HG03045 (cell line): ENCODE data around the gene C1orf198.

Experiments used
- ATAC-seq: cut with Tn5 transposase; IDR thresholded peaks from one replicate; pipeline ENCODE4 v1.9.1; 2021; ENCODE audit warnings: mild to moderate bottlenecking, moderate library complexity; ENCODE audit not compliant: unreplicated experiment

C1orf198 gene

DNA sequence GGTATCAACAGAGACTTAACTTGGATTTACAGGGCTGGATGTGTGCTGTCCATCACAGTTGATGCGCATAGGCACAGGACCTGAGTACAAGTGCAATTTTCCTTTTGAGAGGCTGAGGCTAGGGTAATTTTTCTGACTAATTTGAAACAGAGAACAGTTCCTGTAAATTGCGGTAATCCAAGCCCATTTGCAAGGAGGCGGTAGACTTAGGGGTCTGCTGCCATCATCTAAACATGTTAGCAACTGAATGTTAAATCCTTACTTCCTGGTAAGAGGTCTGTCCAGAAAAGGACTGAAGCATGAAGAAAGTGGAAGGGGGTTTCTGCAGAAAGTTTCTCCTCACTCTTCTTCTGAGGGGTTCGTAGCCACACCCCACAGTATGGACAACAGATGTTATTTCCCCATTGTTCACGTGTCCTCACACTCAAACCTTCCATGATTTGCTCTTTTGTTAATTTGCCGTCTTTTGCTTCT is 23.7 kb upstream of the C1orf198 start:
- peak; percentile 64 for ATAC-seq

DNA sequence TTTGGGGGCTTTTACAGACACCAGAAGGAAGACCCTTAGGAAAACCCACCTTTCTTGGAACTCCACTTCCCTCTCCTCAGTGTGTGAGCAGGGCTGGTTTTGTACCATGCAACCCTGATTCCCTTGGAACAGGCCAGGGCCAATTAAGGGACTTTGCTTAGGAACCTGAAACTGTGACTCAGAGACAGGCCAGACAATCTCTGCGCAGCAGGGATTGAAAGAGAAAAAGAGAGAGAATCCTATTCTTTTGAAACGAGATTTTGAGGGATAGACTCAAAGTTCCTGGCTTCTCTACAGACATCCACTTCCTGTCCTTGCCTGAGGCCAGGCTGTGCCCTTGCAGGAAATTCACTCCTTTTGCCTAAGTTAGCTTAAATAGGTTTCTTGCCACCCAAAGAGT is 23.1 kb upstream of the C1orf198 start:
- ATAC-seq = no peak

DNA sequence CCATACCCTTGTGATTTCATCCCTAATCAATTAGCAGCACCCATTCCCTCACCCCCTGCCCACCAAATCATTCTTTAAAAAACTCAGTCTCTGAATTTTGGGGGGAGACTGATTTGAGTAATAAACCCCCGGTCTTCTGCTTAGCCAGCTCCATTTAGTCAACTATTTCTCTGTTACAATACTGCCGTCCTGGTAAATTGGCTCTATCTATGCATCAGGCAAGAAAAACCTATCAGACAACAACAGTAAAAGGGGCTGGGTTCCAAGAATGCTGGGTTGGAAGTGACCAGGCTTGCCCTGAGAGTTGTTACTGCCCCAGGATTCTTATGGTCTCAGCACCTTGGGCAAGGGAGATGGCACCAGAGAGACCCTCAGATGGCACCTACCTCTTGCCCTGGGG is 16.3 kb upstream of the C1orf198 start:
- ATAC-seq = no peak

DNA sequence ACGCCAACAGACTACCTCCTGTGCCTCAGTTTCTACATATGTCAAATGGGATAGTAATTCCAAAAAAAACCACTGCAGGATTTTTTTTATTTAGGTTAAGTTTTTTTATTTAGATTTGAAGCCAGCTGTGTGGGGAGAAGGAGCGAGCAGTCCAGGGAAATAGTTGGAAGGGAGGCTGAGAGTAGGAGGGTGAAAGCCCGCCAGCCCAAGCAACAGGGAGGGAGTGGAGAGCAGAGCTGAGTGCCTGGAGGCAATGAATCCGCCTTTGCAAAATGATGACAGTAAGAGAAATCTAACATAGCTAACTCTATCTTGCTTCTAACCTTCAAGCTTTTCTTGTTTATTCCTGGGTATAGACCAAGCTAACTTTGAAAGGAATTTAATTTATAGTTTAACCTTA is 15.6 kb upstream of the C1orf198 start:
- ATAC-seq = no peak

DNA sequence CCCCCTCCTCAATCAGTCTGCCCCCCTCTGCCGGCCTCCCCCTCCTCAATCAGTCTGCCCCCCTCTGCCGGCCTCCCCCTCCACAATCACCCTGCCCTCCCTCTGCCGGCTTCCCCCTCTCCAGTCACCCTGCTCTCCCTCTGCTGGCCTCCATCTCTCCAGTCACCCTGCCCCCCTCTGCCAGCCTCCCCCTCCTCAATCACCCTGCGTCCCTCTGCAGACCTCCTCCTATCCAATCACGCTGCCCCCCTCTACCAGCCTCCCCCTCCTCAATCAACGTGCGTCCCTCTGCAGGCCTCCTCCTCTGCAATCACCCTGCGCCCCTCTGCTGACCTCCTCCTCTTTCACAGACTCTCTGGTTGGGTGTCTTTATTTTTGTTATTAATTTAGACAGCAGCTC is 11.5 kb upstream of the C1orf198 start:
- no peak for ATAC-seq

DNA sequence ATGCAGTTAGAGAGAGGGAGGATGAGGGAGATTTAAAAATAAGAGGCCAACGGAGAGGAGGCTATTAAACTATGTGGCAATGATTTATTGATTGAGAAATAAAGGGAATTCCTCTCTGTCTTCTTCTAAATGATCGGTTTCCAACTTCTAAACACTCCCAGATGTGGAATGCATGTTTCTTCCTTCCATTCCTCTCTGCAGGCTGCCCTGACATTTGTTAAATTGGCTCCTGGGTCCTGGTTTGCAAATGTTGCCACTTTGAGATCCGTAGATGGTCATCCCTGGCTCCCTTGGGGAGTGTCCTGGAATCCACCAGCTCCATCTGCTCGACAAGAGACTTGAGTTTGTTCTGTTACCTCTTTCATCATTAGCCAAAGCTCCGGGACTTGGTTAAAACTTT is 10.3 kb upstream of the C1orf198 start:
- ATAC-seq = no peak

DNA sequence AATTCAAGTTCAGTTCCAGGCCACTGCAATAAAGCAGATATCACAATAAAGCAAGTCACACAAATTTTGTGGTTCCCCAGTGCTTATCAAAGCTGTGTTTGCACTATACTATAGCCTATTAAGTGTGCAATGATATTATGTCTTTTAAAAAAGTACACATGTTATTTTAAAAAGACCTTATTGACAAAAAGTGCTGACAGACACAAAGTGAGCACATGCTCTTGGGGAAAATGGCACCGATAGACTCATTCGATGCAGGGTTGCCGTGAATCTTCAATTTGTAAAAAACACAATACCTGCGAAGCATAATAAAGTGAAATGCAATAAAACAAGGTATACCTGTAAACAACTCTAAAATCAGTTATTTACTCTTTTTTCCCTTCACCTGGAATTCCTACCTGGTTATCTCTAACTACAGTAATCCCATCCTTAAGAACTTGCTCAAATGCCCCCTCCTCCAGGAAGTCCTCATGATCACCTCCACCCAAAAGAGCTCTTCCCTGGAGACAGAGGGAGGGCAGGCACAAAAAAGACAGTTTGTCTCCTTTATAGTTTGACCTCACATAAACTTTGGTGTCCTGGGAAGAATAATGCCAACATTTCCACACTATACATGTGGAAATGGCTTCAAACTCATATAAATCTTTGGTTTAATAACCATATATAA is 9.7 kb upstream of the C1orf198 start:
- no peak for ATAC-seq

DNA sequence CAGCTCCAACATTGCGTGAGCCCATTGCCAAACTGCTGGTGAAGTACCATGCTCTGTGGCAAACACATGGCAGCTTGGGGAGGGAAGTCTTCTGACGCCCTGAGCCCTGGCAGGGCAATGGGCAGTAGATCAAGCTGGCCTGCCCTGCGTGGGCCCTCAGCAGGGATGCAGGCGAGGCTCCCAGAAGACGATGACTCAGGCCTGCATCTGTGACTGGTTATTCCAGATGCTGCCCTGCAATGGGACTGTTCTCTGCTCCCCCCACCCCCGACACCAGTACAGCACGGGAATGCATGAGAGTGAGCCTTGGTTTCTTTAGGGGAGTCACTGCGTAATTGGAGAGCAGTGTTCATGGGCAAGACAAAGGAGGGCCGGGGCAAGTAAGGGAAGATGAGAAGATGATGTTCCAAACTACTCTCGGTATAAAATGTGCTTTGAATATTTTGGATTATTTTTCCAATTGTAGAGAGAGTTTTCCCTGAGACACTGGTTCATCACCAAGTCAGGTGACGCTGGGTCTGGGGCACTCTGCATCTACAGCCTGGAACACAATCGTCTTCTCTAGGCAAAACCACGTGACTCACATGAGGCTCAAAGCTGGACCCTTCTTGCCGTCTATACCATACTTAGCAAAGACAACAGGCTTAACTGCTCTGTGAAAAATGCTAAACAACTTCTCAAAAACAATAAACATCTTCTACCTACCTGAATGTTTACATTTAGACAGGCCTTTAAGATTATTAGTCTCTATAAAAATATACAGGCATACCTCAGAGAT is 9.0 kb upstream of the C1orf198 start:
- no peak for ATAC-seq

DNA sequence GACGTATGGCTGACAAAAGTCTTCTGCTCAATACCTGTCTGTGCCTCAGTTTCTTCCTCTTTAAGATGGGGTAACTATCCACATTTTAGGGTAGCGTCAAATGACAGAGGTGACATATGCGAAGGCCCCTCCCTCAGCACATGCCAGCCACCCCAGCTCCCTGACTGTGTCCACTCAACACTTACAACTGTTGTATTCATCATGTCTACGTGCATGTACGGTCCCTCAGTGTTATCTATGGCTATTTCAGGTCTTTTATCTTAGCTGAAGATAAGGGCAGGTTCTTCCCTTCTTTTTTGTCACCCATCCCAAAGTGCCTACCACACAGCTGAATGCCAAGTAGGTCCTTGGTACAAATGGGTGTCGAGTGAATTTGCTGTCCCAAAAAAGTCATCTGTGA is 8.3 kb upstream of the C1orf198 start:
- ATAC-seq = no peak

DNA sequence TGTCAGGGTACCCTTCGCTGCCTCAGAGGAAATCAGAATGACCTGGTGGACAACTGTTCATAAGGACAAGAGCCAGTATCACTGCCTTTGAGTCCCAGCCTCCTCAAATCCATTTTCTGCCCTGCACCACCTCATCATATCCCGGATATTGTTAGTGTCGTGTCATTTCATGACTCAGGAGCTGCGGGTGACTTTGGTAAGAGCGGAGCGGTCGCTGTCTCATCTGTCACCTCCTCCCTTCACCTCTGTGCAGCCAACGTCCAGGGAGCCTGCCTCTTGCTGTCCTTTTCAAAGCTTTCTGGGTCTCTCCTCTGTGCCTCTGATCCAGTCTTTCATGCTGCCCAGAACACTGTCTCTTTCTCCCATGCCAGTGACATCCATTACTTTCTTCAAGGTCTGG is 7.0 kb upstream of the C1orf198 start:
- no peak for ATAC-seq

DNA sequence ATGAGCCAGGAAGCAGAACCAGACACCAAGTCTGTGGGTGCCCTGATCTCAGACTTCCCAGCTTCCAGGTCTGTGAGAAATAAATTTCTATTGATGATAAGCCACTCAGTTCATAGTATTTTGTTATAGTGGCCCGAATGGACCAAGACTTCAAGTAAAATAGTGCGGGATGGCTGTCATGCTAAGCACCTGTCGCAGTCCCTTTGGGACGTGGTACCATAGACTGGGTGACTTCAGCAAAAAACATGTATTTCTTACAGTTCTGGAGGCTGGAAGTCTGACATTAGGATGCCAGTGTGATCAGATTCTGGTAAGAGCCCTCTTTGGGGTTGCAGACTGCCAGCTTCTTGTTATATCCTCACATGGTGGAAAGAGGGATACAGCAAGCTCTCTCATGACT is 2.6 kb upstream of the C1orf198 start:
- ATAC-seq = no peak

DNA sequence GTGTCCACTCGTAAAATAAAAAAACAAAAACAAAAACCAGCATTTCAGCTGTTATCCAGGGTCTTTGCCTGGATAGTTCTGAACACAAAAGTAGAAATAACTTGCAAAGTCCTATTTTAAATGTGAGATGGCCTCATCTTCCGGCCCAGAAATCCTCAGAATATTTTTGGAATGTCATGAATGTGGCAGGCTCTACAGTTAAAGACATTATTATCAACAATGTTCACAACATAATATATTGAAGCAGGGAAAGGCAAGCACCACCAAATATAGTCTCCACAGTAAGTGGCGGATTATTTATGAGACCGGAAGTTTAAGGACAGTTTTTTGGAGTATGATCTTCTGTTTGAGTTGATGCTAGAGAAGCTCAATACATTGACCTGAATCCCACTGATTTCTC is 1.2 kb upstream of the C1orf198 start:
- ATAC-seq = no peak

DNA sequence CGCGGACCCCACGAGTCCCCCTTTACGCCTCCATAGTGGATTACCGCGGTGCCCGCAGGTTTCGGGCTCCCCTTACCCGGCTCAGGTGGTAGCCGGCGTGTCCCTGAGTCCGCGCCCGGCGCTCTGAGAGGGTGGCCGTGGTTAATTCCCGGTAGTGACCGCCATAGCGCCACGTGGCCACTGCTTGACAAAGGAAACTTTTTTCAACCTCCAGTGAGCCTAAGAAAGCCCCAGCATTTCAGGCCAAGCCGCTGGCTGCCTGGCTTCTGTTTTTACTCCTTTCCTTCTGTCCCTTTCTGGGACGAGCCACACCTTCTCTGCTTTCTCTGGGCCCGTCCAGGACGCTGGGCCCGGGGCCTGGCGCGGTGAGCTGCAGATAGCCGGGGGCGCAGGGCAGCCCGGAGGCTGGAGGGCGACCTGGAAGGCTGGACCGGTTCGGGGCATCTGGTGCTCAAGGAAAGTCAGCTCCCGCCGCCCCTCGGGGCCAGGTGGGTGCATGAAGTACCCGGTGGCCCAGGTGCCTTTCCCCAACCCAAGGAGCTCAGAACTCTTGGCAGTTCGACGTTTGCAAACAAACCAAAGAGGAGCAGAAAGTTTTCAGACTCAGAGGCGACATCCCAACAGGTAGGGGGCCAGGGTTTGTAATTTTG is 540 bp upstream of the C1orf198 start:
- peak; percentile 41 for ATAC-seq

DNA sequence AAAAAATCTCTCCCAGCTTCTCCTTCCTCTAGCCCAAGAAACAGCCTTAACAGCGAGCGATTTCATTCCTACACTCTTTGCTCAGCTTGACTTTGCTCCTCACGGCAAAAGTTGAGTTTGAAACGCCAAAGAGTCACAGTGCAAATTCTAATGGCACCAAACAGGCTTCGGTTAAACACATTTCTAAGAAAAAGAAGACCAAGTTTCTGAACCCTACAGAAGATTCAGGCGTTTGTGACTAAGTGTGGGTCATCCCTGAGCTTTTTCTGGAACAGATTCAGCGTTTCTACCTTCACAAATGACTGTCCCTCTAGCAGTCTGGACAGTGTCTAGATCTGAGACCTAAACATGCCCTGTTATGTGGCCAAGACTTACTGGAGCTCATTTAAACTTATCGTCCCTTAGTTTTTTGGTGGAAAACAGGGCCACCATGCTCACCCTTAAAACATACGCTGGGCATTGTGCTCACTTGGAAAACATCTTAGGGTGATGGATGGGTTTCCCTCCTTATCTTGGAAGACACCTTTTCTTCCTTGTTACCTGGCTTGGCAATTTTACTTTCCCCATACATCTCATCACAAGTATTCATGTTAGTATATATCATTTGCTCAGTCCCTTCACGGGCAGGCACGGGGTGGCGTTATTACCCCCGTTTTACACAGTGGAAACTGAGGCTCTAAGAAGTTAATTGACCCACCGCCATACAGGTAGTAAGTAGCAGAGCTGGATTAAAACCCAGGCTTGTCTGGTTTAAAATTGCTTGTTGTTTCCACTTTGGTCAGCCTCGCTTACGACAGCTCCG is 1.0 kb downstream of the C1orf198 start:
- ATAC-seq = no peak

DNA sequence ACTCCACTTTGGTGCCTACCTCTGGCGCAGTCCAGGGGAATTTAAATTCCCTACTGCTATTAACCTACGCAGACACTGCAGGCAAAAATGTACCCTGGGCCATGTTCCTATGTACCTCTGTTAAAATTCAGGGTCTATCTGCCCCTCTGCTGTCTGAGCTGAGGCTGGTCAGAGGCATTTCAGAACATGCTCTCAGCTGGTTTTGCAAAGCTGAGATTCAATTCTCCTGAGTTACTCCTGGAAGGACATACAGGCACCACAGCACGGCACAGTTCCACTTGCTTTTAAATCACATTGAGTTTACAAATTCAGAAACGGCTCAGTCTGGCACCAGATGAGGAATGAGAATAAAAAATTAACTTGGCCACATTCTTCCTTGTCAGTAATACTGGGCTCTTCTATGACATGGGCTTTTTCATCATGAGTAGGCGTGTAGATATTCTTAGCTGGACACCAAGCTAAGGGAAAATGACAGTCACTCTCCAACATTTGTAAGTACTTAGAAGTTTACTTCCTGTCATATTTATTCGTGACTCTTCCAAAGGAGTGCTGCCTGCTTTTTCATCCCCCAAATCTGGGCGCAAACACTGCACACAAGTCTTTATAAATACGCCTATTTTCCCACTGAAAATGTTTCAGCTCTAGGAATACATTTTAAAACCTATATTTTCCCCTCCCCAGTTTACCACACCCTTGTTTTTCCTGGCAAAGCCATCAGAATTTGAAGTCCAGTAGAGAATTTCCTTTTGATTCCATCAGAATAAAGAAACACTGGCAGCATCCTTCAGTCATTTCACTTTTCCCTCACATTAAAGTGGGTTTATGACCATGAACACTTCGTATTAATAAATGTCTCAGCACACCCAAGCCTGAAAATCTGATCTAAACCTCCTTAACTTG is 1.9 kb downstream of the C1orf198 start:
- no peak for ATAC-seq

DNA sequence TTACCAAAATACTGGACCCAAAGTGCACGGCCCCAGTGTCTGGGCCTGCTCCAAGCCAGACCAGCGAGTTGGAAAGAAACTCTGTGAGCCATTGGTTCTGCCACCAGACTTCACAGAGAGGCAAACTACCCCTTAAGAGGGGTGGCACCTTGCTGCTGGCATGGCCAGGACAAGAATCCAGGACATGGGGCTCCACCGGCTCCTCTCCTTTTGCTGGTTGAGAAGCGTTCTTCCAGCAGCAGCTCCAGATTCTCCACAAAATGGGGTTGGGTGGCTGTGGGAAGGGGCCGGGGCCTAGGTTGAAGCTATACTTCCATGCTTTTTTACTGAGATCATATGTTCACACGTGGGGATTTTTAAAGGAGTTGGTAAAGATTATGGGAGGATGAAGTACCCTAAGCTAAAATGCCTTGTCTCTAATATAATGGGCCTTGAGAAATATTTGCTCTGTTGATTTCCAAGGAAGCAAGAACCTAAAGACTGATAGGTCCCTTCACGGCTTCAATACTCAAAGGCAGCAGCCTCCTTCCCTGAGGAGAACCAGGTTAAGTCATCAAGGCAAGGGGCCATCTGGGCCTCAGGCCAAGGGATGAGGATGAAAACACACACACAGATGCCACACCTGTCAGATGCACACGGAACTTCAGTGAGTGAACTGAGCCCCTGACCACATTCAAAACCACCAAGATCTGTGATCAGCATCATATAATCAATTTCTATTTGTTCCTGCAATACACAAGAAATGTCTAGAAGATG is 3.1 kb downstream of the C1orf198 start:
- no peak for ATAC-seq

DNA sequence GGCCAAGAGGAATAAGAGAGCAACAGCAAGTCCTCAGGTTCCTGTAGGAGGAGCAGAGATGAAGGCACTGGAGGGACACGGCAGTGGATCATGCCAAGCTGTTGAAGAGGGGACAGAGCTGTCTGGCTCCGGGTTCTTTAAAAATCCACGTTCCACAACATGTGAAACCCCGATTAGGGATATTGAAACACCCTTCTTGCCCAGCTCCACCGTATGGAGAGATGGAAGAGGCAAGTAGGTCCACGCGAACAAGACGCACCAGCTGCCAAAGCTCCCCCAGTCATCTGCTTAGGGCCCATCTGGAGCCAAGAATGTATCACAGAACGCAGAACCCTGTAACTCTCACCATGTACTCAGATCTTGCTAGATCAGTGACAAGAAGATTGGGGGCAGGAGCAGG is 3.9 kb downstream of the C1orf198 start:
- ATAC-seq = no peak

DNA sequence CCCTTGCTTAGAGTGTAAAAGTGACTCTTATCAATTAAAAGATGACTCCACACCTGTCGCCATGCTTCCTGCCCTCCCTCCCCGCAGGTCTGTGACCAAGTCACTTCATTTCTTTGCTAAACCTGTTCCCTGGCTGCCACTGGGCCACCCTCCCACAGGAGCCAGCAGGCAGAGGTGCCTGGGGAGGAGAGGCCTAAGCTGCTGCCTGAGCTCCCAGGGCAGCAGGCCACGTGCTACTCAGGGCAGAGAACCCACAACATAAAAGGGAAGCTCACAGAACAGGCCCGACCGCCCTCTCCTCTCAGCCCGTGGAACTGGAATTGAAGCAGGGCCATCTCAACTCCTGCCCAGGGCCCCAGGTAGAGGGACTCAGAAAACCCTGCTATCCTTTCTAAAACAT is 4.9 kb downstream of the C1orf198 start:
- no peak for ATAC-seq

DNA sequence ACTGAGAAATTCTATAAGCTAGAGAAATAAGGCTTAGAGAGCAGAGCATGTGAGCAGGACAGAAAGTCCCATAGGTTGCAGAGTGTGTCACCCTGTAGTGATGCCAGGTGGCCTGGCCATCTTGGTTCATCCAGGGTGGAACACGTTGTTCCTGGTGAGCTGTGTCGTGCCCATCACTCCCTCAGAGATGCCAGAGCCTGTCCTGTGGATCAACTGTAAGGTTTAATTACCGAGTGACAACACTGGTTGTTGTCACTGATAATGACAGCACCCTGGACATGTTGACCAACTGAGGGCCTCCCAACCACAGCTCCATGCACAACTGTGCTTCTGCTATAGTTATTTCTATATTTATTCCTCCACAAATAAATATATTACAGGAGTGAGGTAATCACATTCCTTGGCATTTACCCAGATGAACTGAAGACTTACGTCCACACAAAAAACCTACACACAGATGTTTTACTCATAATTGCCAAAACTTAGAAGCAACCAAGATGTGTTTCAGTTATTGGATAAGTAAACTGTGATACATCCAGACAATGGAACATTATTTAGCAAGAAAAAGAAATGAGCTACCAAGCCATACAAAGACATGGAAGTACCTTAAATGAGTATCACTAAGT is 6.2 kb downstream of the C1orf198 start:
- ATAC-seq = no peak
